Stimulated activated CD8-positive, alpha-beta memory T cell treated with anti-CD3 and anti-CD28 coated beads, Interleukin-2, amount 100 ng/mL, for 1 hour (primary cell): Measurements from ENCODE around the gene CLIC1.

ENCODE experiments used
- DNase-seq, 2 donors: peaks; one replicate each; pipeline ENCODE4 v3.0.0-alpha.2; 2020; ENCODE audit warnings: low read depth in 2 of 2

The CLIC1 gene

DNA sequence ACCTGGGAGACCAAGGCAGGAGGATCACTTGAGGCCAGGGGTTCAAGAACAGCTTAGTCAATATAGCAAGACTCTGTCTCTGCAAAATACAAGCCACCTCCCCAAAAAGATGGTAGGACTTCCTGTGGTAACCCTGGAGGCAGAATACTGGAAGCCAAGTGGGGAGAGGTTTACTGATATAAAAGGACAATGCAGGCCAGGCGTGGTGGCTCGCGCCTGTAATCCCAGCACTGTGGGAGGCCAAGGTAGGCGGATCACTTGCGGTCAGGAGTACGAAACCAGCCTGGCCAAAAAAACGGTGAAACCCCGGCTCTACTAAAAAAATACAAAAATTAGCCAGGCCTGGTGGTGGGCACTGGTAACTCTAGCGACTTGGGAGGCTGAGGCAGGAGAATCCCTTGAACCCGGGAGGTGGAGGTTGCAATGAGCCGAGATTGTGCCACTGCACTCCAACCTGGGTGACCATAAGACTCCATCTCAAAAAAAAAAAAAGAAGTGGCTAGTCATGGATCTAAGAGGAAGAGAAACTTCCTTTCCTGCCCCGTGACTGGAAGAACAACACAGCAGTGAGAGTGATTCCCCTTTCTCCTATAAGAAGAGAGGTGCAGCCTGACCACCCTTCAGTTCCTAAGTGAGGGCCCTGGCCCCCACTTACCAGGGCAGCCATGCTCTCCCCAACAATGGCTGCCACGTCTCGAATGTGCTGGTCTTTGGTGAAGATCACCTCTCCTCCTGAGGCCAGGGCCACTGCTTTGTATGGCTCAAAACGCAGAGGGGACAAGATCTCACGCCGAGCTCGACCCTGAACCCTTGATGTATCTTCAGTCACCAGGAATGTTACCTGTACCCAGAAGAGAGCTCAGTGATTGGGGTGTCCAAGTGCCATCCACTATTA is 32.3 kb upstream of the CLIC1 start:
- DNase-seq = no peak

DNA sequence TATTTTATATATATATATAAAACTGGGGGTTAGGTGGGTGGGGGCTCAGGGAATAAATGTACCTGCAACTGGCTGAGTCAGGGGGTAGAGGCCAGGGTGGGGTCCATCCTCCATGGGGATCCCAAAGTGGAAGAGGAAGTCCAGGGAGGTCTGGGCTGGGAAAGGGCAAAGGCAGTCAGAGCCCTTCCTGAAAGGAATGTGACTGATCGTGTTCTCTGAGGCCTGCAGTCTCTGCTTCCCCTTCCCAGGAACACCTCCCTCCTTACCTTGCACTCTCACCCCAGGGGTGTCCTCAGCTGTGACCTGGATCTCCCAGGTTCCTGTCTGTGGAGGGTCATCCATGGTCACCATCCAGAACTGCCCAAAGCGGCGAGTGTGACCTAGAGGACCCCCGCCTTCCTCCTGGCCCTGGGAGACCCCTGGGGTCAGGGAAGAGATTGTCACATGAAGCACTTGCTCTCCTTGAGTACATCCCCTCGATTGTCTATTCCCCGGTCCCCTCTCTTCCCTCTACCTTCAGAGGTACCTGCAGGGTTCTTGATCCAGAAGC is 30.8 kb upstream of the CLIC1 start:
- DNase-seq = no peak

GRCh38 chr6:31765910-31766794 is 29.8 kb upstream of the CLIC1 start:
- DNase-seq = no peak

GRCh38 chr6:31765559-31765909 is 29.2 kb upstream of the CLIC1 start:
- no peak for DNase-seq

DNA sequence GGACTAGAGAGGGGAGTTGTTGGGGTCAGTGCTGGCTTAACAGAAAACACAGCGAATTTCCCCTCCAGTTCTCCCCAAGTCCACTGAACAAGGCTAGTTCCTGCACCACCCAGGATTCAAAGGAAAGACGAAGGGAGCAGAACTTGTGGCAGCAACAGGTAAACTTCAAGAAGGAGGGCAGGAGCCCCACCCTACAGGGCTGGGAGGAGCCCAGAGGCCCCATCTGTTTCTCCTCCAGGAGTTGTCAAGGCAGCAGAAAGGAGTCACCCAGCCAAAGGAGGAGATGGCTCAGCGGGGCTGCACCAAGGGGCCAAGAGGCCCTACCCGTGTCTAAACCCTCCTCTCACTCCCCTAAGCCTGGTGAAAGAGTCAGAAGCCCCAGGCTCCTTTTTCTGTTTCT is 27.9 kb upstream of the CLIC1 start:
- DNase-seq = no peak

DNA sequence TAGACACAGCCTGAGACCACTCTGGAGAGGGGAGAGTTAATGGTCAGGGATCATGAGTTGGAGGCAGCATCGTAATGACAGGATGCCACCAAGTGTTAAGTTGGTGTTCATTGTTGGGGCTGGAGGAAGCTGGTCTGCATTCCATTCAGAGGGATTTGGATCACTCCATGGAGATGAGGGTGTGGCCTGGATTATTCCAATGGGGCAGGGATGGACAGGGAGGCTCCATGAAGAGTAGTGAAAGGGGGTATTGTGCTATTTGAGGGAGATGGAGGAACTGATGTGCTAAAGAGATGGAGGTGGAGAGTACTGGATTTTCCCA is 27.2 kb upstream of the CLIC1 start:
- no peak for DNase-seq

- DNase-seq = no peak
These were observed 26.7 kb upstream of the CLIC1 start for GRCh38 chr6:31762878-31763618.

- no peak for DNase-seq
These were observed 26.0 kb upstream of the CLIC1 start, which contains the start of gene SAPCD1 for GRCh38 chr6:31762356-31762755. SAPCD1 (plus strand) TSS chr6:31762656; CDS start chr6:31763055, 399 bp downstream.

- no peak for DNase-seq
These were observed 25.0 kb upstream of the CLIC1 start for GRCh38 chr6:31761343-31761742.

DNA sequence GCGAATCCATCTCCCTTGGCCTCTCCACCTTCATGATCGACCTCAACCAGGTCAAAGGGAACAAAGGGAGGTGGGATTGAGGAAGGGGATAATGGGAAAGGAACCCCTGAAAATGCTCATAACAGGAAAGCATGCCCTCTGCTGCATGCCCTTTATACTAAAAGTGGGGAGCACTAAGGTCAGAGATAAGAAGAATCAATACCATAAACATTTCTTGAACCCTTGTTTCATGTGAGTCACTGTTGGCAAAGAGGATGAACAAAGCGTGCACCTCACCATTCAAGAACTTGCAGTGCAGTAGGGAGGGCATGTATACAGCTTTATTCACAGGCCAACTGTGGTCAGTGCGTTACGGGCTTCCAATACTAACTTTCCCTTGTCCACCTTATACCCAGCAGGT is 24.5 kb upstream of the CLIC1 start:
- DNase-seq = no peak

- DNase-seq = no peak
These were observed 22.0 kb upstream of the CLIC1 start for GRCh38 chr6:31758281-31758680.

DNA sequence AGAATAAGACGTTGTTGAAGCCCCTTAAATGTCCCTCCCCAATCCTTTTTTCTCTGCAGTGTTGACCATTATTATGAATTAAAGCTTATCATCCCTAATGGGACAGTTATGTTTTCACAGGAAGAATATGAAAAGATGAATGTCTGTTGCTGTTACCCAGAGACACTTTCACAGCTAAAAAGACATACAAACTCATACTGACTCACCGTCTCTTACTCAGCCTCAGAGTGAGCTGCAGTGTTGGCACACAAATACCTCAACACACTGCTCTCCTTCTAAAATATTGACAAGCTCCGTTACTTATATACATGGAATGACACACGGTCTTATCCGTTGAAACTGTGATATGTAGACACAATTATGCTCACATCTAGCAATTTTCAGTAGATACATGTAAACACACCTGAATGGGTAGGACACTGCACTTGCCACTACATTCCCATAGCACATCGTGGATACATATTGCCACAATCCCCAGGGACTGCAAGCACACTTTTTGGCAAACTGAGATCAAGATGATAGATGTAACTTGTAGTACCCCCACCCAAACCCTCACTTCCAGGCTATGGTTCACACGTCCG is 16.5 kb upstream of the CLIC1 start:
- no peak for DNase-seq

GRCh38 chr6:31750411-31751022 is 14.2 kb upstream of the CLIC1 start:
- DNase-seq = no peak

- DNase-seq = no peak
These were observed 13.1 kb upstream of the CLIC1 start for GRCh38 chr6:31749301-31750036.

GRCh38 chr6:31744422-31744821 is 8.1 kb upstream of the CLIC1 start:
- no peak for DNase-seq

- DNase-seq = no peak
These were observed 6.6 kb upstream of the CLIC1 start for GRCh38 chr6:31742894-31743293.

DNA sequence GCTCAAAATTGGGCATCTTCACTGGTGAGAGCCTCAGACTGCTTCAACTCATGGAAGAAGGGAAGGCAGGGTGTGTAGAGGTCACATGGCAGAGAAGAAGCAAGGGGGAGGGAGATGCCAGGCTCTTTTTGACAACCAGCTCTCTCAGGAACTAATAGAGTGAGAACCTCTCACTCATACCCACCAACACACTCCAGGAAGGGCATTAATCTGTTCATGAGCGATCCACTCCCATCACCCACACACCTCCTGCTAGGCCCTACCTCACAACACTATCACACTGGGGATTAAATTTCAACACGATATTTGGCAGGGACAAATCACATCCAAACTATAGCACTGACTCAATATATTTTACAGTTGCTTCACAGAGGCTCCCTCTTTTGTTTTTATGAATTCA is 5.5 kb upstream of the CLIC1 start:
- no peak for DNase-seq

GRCh38 chr6:31740397-31741223 is 4.3 kb upstream of the CLIC1 start:
- DNase-seq = no peak

- DNase-seq = peak; percentile 87 to 91
These were observed 3.5 kb upstream of the CLIC1 start, which contains the start of gene MSH5 for GRCh38 chr6:31739639-31740396. MSH5 (plus strand) TSS chr6:31740005; CDS start chr6:31740467, 462 bp downstream.
